ENCODE measurements around the gene SRPX2.

DNA sequence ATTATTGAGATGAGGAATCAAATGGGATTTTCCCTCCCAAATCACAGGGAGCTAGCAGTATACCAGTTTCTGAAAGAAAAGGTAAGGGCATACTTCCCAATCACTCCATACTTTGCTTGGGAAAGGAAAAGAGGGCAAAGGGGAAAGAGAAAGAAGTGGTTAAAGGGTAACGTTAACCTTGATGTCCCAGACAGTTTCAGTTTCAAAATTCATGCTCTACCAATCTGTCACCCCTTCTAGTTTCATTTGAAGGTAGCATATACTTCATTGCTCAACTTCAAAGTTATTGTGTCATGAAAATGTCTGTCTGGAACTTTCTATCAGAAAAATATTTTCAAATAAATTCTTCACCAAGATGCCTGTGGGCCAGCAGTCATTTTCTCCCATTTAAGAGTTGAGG lies 43.2 kb upstream of the SRPX2 start:
- no peak for TF ChIP-seq POLR2A (IDR thresholded peaks at IDR 0.05)
- TF ChIP-seq, protein P1, sequence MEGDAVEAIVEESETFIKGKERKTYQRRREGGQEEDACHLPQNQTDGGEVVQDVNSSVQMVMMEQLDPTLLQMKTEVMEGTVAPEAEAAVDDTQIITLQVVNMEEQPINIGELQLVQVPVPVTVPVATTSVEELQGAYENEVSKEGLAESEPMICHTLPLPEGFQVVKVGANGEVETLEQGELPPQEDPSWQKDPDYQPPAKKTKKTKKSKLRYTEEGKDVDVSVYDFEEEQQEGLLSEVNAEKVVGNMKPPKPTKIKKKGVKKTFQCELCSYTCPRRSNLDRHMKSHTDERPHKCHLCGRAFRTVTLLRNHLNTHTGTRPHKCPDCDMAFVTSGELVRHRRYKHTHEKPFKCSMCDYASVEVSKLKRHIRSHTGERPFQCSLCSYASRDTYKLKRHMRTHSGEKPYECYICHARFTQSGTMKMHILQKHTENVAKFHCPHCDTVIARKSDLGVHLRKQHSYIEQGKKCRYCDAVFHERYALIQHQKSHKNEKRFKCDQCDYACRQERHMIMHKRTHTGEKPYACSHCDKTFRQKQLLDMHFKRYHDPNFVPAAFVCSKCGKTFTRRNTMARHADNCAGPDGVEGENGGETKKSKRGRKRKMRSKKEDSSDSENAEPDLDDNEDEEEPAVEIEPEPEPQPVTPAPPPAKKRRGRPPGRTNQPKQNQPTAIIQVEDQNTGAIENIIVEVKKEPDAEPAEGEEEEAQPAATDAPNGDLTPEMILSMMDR (IDR thresholded peaks at IDR 0.05), result no peak
